ENCODE data around the gene TMEM37. TPM values are rescaled to one million over a fixed set of nuclear protein-coding genes. Genes with fewer than 3 reads are reported as not detected.
"Not testable (repeated sequence)": the region's sequence is repeated elsewhere in the genome, so short reads cannot be mapped to it uniquely, and the experiment has no call there.

The TMEM37 gene
- polyA plus RNA-seq, result not detected

GRCh38 chr2:119431155-119431975 is at the start of gene TMEM37:
Gene TMEM37 (plus strand): TSS chr2:119431854. CDS start chr2:119431904, 50 bp downstream.
- Mint-ChIP-seq H3K4me1 (peaks cover 4 to 15% (median 6%) of the 10 kb centered on the region in 3 donors), H3K36me3 (peaks cover 1% of the 10 kb centered on the region), H3K9me3 (no peaks in the 10 kb centered on the region), H3K4me3 (peak within 1 kb of the TSS; percentile 76 to 95 (median 88)), H3K27me3 (peaks cover 64% of the 10 kb centered on the region), H3K27ac (peak within 1 kb of the TSS in 2 of 3 donors; percentile 77 to 80)

- peaks cover 2% of the 10 kb centered on the region for H3K36me3 Mint-ChIP-seq
- H3K4me3 Mint-ChIP-seq, result no peak overlapping the region
- peaks cover 0 to 8% (median 5%) of the 10 kb centered on the region in 3 donors for H3K4me1 Mint-ChIP-seq
- no peak overlapping the region for H3K27ac Mint-ChIP-seq
- no peaks in the 10 kb centered on the region for H3K9me3 Mint-ChIP-seq
- peaks cover 8% of the 10 kb centered on the region for H3K27me3 Mint-ChIP-seq
Observed at GRCh38 chr2:119383410-119384140, 48.1 kb upstream of the TMEM37 start.

DNA sequence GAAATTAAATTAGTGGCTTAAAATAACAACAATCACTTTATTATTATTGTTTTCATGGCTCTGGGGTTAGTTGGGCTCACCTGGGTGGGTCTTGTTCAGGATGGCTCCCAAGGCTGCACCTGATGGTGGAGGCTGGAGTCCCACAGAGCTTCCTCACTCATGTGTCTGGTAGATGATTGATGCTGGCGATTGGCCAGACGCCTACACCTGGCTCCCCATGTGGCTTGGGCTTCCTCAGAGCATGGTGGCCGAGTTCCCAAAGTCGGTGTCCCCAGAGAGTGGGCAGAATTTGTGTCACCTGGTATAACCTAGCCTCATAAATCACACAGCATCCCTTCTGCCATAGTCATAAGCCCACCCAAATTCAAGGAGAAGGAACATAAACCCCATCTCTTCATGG is 46.7 kb upstream of the TMEM37 start:
- H3K9me3 Mint-ChIP-seq, result no peaks in the 10 kb centered on the region
- H3K27ac Mint-ChIP-seq, result no peak overlapping the region
- H3K36me3 Mint-ChIP-seq, result peaks cover 2% of the 10 kb centered on the region
- no peak overlapping the region for H3K4me3 Mint-ChIP-seq
- H3K27me3 Mint-ChIP-seq, result peaks cover 8% of the 10 kb centered on the region
- H3K4me1 Mint-ChIP-seq, result peaks cover 0 to 8% (median 5%) of the 10 kb centered on the region in 3 donors

DNA sequence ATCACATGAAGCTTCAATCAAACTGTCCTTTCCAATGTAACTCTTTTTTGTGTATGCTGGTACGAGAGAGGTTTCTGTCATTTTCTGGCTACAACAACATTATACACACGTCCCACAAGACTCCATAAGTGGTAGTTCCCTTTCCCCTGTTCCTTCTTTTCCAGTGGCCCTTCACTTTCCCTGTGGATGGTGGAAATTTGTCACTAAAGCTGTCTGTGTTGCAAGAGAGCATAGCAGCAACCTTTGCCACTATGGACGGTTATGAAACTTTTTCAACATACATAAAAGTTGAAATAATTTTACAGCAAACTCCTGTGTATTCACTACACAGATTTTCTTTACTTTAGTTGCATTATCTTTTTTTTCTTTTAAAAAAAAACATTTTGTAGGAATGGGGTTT is 46.2 kb upstream of the TMEM37 start:
- no peak overlapping the region for H3K4me3 Mint-ChIP-seq
- no peaks in the 10 kb centered on the region for H3K9me3 Mint-ChIP-seq
- peaks cover 8% of the 10 kb centered on the region for H3K27me3 Mint-ChIP-seq
- peaks cover 0 to 8% (median 5%) of the 10 kb centered on the region in 3 donors for H3K4me1 Mint-ChIP-seq
- H3K27ac Mint-ChIP-seq, result no peak overlapping the region
- peaks cover 2% of the 10 kb centered on the region for H3K36me3 Mint-ChIP-seq

GRCh38 chr2:119387381-119388129 is 44.1 kb upstream of the TMEM37 start:
- Mint-ChIP-seq H3K4me1 (peaks cover 0 to 8% (median 5%) of the 10 kb centered on the region in 3 donors), H3K36me3 (peaks cover 2% of the 10 kb centered on the region), H3K27me3 (peaks cover 8% of the 10 kb centered on the region), H3K4me3 (no peak overlapping the region), H3K27ac (no peak overlapping the region), H3K9me3 (no peaks in the 10 kb centered on the region)

DNA sequence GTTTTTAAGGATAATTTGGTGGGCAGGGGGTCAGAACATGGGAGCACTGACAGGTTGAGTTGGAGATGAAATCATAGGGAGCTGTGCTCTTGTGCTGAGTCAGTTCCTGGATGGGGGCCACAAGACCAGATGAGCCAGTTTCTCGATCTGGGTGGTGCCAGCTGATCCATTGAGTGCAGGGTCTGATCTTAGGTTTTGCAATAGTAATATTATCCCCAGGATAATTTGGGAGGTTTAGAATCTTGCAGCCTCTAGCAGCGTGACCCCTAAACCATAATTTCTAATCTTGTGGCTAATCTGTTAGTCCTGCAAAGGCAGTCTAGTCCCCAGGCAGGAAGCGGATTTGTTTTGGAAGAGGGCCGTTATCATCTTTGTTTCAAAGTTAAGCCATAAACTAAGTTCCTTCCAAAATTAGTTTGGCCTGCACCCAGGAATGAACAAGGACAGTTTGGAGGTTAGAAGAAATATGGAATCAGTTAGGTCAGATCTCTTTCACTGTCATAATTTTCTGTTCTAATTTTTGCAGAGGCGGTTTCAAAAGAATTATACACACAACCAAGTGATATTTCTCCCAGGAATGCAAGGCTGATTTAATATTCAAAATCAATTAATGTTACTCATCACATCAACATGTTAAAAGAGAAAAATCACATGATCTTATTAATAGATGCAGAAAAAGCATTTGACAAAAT is 41.9 kb upstream of the TMEM37 start:
- H3K4me3 Mint-ChIP-seq, result peak overlapping the region in 1 of 4 donors; percentile 43
- no peak overlapping the region for H3K27ac Mint-ChIP-seq
- H3K27me3 Mint-ChIP-seq, result peaks cover 7% of the 10 kb centered on the region
- H3K4me1 Mint-ChIP-seq, result peaks cover 0 to 8% (median 5%) of the 10 kb centered on the region in 3 donors
- no peaks in the 10 kb centered on the region for H3K9me3 Mint-ChIP-seq
- H3K36me3 Mint-ChIP-seq, result peaks cover 2% of the 10 kb centered on the region

DNA sequence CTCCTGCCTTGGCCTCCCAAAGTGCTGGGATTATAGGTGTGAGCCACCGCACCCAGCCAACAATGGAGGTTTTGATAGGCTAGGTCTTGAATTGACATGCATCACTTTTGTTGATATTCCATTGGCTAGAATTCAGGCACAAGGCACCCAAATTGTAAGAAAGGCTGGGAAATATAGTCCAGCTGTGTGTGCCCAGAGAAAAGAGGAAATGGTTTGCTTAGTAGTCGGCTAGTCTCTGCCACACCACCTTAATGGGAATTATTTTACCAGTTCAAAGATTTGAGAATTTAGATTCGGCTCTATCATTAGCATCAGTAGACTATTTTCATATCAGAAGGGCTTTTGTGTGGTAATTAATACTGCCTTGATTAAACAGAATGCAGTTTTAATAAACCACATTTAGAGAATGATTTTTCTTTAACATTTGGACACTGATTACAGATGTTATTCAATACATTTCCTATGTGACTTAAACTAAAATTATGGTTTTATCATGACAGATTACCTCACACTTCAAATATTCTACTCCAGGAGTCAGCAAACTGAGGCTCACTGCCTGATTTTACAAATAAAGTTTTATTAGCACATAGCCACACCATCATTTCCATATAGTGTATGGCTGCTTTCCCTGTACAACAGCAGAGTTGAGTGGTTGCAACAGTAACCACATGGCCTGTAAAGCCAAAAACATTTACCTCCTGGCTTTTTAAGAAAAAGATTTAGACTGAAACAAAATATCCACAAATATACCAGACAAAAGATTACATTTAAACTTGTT is 37.5 kb upstream of the TMEM37 start:
- H3K27ac Mint-ChIP-seq, result no peak overlapping the region
- H3K27me3 Mint-ChIP-seq, result peaks cover 7% of the 10 kb centered on the region
- no peaks in the 10 kb centered on the region for H3K36me3 Mint-ChIP-seq
- no peaks in the 10 kb centered on the region for H3K9me3 Mint-ChIP-seq
- peaks cover 0 to 1% (median 0%) of the 10 kb centered on the region in 3 donors for H3K4me1 Mint-ChIP-seq
- H3K4me3 Mint-ChIP-seq, result no peak overlapping the region

DNA sequence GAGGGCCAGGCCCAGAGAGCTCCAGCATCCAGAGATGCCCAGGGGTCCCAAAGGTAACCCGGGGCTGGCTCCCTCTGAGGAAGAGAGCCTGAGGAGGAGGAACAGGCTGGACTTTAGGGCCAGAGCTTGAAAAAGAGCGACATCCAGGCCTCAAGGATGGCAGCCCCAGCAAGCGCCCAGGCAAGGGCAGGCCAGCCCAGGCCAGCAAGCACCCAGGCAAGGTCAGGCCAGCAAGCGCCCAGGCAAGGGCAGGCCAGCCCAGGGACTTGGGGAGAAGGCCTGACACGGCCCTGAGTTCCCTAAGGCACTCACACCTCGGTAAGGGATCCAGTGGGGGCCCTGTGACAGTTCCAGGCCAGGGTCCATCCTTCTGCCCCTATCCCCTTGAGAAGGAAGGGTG is 34.5 kb upstream of the TMEM37 start:
- peaks cover 1% of the 10 kb centered on the region for H3K36me3 Mint-ChIP-seq
- no peak overlapping the region for H3K27ac Mint-ChIP-seq
- H3K9me3 Mint-ChIP-seq, result no peaks in the 10 kb centered on the region
- H3K4me1 Mint-ChIP-seq, result peaks cover 0 to 1% (median 0%) of the 10 kb centered on the region in 3 donors
- no peak overlapping the region for H3K4me3 Mint-ChIP-seq
- H3K27me3 Mint-ChIP-seq, result peaks cover 8% of the 10 kb centered on the region

DNA sequence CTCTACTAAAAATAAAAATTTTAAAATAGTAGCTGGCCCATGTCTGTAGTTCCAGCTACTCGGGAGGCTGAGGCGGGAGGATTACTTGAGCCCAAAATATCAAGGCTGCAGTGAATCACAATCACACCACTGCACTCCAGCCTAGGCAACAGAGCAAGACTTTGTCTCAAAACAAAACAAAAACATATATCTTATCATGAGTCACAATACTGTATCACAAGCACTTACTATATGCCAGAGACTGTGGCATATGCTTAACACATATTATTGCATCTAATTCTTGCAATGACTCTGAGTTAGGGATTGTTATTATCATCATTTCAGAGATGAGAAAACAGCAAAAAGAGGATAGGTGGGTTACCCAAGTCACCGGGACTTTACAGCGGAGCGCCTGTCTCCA is 29.5 kb upstream of the TMEM37 start:
- no peak overlapping the region for H3K27ac Mint-ChIP-seq
- peaks cover 1% of the 10 kb centered on the region for H3K36me3 Mint-ChIP-seq
- no peak overlapping the region for H3K4me3 Mint-ChIP-seq
- H3K9me3 Mint-ChIP-seq, result peaks cover 0 to 3% (median 0%) of the 10 kb centered on the region in 3 donors
- peaks cover 0 to 1% (median 0%) of the 10 kb centered on the region in 3 donors for H3K4me1 Mint-ChIP-seq
- H3K27me3 Mint-ChIP-seq, result peaks cover 8% of the 10 kb centered on the region

GRCh38 chr2:119402645-119403560 is 28.8 kb upstream of the TMEM37 start:
- H3K36me3 Mint-ChIP-seq, result peaks cover 1% of the 10 kb centered on the region
- H3K4me3 Mint-ChIP-seq, result no peak overlapping the region
- no peak overlapping the region for H3K27ac Mint-ChIP-seq
- H3K9me3 Mint-ChIP-seq, result peaks cover 0 to 3% (median 0%) of the 10 kb centered on the region in 3 donors
- H3K27me3 Mint-ChIP-seq, result peaks cover 8% of the 10 kb centered on the region
- peaks cover 0 to 1% (median 0%) of the 10 kb centered on the region in 3 donors for H3K4me1 Mint-ChIP-seq

DNA sequence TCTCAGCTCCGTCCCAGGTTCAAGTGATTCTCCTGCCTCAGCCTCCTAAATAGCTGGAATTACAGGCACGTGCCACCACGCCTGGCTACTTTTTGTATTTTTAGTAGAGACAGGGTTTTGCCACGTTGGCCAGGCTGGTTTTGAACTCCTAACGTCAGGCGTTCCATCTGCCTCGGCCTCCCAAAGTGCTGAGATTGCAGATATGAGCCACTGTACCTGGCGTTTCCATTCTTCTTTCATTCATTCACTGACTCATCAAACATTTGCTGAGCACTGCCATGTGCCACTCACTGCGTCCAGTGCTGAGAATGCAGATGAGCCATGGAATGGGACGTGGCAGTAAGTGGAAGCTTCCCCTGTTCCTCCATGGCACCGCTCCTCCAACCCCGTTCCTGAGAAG is 28.0 kb upstream of the TMEM37 start:
- H3K4me1 Mint-ChIP-seq, H3K9me3 Mint-ChIP-seq, H3K36me3 Mint-ChIP-seq, H3K27me3 Mint-ChIP-seq, H3K27ac Mint-ChIP-seq, H3K4me3 Mint-ChIP-seq: not testable (repeated sequence)

DNA sequence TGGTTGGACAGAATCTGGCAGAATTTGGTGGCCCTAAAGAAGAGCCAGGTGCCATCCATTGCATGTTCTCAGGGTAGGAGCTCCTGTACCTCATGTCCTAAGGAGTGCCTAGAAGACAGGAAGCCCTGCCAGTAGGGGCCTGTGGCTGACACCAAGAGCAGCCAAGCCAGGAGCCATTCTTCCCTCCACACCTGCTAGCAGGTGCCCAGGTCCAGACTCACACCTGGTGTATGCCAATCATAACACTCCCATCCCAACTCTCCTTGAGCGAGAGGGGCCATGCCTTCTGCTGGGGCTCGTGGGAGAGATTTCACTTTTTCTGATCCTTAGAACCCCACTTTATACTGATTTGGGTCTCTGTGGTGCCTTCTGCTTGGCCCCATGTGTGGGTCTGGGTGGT is 26.5 kb upstream of the TMEM37 start:
- Mint-ChIP-seq H3K4me1 (peaks cover 0 to 4% (median 3%) of the 10 kb centered on the region in 3 donors), H3K36me3 (no peaks in the 10 kb centered on the region), H3K27me3 (peaks cover 8% of the 10 kb centered on the region), H3K27ac (no peak overlapping the region), H3K4me3 (no peak overlapping the region), H3K9me3 (peaks cover 0 to 3% (median 0%) of the 10 kb centered on the region in 3 donors)

All from IgD-negative memory B cell (primary cell).